K562 (cell line): Measurements from ENCODE around the gene CASP9. TPM values are rescaled to one million over a fixed set of nuclear protein-coding genes. Genes with fewer than 3 reads are reported as not detected.

Experiments used
- ASH1L ChIP-seq: fragments of 450-650 bp; IDR thresholded peaks from 2 replicates; pipeline ENCODE4 v1.6.1; 2018; ENCODE audit warnings: borderline replicate concordance, mild to moderate bottlenecking, low read depth; ENCODE audit not compliant: partially characterized antibody
- CHD2 ChIP-seq: IDR thresholded peaks from 2 replicates; pipeline ENCODE4 v1.6.1; 2011; ENCODE audit warnings: low read depth, low read length
- E2F3 ChIP-seq: fragments of 250-450 bp; sonication (Bioruptor Pico); IDR thresholded peaks from 2 replicates; pipeline ENCODE4 v1.4.0; 2020; ENCODE audit warnings: mild to moderate bottlenecking
- ELF1 ChIP-seq: fragments of 200-800 bp; sonication (Bioruptor generic); IDR thresholded peaks from 2 replicates; pipeline ENCODE4 v1.6.1; 2016; ENCODE audit warnings: missing genetic modification characterization, missing compliant biosample characterization
- HIVEP1 ChIP-seq: fragments of 250-450 bp; sonication (Bioruptor Pico); IDR thresholded peaks from 2 replicates; pipeline ENCODE4 v1.4.0; 2020; ENCODE audit warnings: mild to moderate bottlenecking
- HNRNPL ChIP-seq: fragments of 200-400 bp; formaldehyde crosslinking; IDR thresholded peaks from 2 replicates; pipeline ENCODE4 v1.6.1; 2017; ENCODE audit warnings: low read depth, mild to moderate bottlenecking, low read length
- MBD2 ChIP-seq: sonication (generic); IDR thresholded peaks from 2 replicates; pipeline ENCODE4 v1.6.1; 2016; ENCODE audit warnings: low read depth, borderline replicate concordance
- MEF2D ChIP-seq: conservative IDR thresholded peaks from 2 replicates; pipeline ENCODE4 v1.6.1; 2016; ENCODE audit warnings: low read depth, missing genetic modification characterization, missing compliant biosample characterization
- NONO ChIP-seq, 2 experiments: fragments of 200-400 bp in 1 of 2; fragments of 450-650 bp in 1 of 2; formaldehyde crosslinking in 1 of 2; IDR thresholded peaks; 2 replicates each; pipeline ENCODE4 v1.6.1; 2017; ENCODE audit warnings: low read depth in 2 of 2, mild to moderate bottlenecking in 2 of 2, moderate library complexity in 2 of 2, low read length in 1 of 2
- SAP30 ChIP-seq: fragments of 200-600 bp; sonication (generic); IDR thresholded peaks from 2 replicates; pipeline ENCODE4 v1.6.1; 2012; ENCODE audit warnings: borderline replicate concordance, low read depth, mild to moderate bottlenecking, moderate library complexity, low read length, control low read depth, inconsistent platforms; ENCODE audit not compliant: insufficient read depth, poor library complexity, severe bottlenecking
- SETDB1 ChIP-seq: IDR thresholded peaks from one replicate; pipeline ENCODE4 v1.6.1; 2012; ENCODE audit warnings: low read length, control low read depth, inconsistent platforms
- SIN3A ChIP-seq, 2 experiments: fragments of 150-350 bp in 1 of 2; IDR thresholded peaks; 2 replicates each; pipeline ENCODE4 v1.6.1; 2011 to 2016; ENCODE audit warnings: borderline replicate concordance in 2 of 2, low read depth in 2 of 2, low read length in 2 of 2, mild to moderate bottlenecking in 2 of 2, moderate library complexity in 2 of 2; ENCODE audit not compliant: control insufficient read depth in 1 of 2
- TAF15 ChIP-seq: fragments of 200-400 bp; formaldehyde crosslinking; IDR thresholded peaks from 2 replicates; pipeline ENCODE4 v1.6.1; 2017; ENCODE audit warnings: mild to moderate bottlenecking, low read depth, low read length, moderate library complexity
- XRCC4 ChIP-seq: IDR thresholded peaks from one replicate; pipeline ENCODE4 v1.6.1; 2011; ENCODE audit not compliant: insufficient read depth, insufficient read length; ENCODE audit errors: extremely low read depth
- polyA plus RNA-seq, 8 experiments: library from polyadenylated mRNA; depleted of rRNA in 4 of 8; stranded (reverse) in 5 of 8; unstranded in 3 of 8; fragments of >200 nt; fragmentation: Nextera tagmentation in 2 of 8; fragmentation: Illumina TruSeq in 1 of 8; extraction: Ambion mirVana in 2 of 8; extraction: Trizol in 1 of 8; gene quantifications; 2 replicates each; pipeline versions ENCODE4 v1.2.1 to v1.2.3, GENCODE V29; 2011 to 2014; ENCODE audit warnings: inconsistent platforms in 1 of 8, missing spikeins in 1 of 8
- total RNA-seq, 7 experiments: library from RNA; depleted of rRNA in 6 of 7; stranded (reverse); fragments of >200 nt in 6 of 7; fragmentation: Illumina TruSeq in 2 of 7; extraction: Trizol in 2 of 7; gene quantifications; 2 replicates each; pipeline versions ENCODE4 v1.2.1 to v1.2.3, GENCODE V29; 2011 to 2021; ENCODE audit warnings: low replicate concordance in 1 of 7
- TF ChIP-seq, protein P1 (sequence below): fragments of 450-650 bp; conservative IDR thresholded peaks from 2 replicates; pipeline ENCODE4 v1.6.1; 2016; ENCODE audit warnings: missing genetic modification characterization, low read depth, mild to moderate bottlenecking, missing compliant biosample characterization, moderate library complexity
- TF ChIP-seq, protein P2 (sequence below): fragments of 150-350 bp; IDR thresholded peaks from 2 replicates; pipeline ENCODE4 v1.6.1; 2014; ENCODE audit warnings: low read depth, mild to moderate bottlenecking, low read length, borderline replicate concordance
- TF ChIP-seq, protein P3 (sequence below): IDR thresholded peaks from 2 replicates; pipeline ENCODE4 v1.6.1; 2014; ENCODE audit warnings: antibody characterized with exemption
- TF ChIP-seq, protein P4 (sequence below): IDR thresholded peaks from 2 replicates; pipeline ENCODE4 v1.6.1; 2012; ENCODE audit warnings: low read depth, low read length, improper control_type of control experiment, borderline replicate concordance

CASP9 gene
- total and polyA plus RNA-seq, 9 of the 15 experiments (the other 6 are each of a cell fraction or from before 2014, with no cell fraction given): 10.8 to 54.1 (median 30.7) TPM

DNA sequence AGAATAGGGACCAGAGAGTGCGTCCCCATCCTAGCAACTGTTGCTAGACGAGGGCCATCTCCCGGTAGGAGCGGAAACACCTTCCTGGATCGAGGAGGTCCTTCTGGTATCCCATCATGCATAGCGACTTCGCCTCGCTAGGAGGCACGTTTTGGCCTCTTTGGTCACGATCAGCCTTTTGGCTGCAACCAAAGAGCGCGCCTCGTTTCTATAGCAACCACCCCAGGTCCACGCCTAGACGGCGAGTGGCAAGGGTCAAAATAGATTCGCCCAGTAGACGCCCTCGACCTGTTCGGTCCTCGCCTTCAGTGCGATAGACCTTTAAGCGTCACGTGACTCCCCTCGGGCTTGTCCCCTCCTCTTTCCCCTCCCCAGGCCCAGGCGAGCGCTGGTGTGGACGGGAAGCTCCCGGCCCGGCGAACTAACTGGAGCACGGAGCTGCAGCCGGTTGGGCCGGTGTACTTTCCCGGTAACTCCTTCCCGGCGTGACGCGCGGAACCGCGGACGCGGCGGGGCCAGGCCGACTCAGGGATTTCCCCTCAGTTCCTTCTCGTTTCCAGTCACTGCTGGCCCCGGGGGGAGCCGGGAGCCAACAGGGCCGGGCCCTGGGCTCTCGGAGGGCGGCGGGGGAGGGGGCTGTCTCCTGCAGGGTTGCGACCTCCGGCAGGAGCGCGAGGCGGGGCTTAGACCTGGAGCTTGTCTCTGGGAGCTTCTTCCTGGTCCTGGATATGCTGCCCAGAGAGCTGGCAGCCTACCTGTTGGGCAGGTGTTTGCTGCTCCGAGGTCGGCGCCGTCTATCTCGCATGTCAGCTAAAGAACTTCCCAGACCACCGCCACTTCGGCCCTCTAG lies 2.7 kb upstream of the CASP9 start, which contains the start of gene DNAJC16 (continued):
- peak; percentile 67 for TF ChIP-seq SAP30
- TF ChIP-seq, protein P1, sequence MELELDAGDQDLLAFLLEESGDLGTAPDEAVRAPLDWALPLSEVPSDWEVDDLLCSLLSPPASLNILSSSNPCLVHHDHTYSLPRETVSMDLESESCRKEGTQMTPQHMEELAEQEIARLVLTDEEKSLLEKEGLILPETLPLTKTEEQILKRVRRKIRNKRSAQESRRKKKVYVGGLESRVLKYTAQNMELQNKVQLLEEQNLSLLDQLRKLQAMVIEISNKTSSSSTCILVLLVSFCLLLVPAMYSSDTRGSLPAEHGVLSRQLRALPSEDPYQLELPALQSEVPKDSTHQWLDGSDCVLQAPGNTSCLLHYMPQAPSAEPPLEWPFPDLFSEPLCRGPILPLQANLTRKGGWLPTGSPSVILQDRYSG (tag): no peak
- TF ChIP-seq, protein P2, sequence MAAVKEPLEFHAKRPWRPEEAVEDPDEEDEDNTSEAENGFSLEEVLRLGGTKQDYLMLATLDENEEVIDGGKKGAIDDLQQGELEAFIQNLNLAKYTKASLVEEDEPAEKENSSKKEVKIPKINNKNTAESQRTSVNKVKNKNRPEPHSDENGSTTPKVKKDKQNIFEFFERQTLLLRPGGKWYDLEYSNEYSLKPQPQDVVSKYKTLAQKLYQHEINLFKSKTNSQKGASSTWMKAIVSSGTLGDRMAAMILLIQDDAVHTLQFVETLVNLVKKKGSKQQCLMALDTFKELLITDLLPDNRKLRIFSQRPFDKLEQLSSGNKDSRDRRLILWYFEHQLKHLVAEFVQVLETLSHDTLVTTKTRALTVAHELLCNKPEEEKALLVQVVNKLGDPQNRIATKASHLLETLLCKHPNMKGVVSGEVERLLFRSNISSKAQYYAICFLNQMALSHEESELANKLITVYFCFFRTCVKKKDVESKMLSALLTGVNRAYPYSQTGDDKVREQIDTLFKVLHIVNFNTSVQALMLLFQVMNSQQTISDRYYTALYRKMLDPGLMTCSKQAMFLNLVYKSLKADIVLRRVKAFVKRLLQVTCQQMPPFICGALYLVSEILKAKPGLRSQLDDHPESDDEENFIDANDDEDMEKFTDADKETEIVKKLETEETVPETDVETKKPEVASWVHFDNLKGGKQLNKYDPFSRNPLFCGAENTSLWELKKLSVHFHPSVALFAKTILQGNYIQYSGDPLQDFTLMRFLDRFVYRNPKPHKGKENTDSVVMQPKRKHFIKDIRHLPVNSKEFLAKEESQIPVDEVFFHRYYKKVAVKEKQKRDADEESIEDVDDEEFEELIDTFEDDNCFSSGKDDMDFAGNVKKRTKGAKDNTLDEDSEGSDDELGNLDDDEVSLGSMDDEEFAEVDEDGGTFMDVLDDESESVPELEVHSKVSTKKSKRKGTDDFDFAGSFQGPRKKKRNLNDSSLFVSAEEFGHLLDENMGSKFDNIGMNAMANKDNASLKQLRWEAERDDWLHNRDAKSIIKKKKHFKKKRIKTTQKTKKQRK: no peak
- TF ChIP-seq, protein P3, sequence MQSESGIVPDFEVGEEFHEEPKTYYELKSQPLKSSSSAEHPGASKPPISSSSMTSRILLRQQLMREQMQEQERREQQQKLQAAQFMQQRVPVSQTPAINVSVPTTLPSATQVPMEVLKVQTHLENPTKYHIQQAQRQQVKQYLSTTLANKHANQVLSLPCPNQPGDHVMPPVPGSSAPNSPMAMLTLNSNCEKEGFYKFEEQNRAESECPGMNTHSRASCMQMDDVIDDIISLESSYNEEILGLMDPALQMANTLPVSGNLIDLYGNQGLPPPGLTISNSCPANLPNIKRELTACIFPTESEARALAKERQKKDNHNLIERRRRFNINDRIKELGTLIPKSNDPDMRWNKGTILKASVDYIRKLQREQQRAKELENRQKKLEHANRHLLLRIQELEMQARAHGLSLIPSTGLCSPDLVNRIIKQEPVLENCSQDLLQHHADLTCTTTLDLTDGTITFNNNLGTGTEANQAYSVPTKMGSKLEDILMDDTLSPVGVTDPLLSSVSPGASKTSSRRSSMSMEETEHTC: peak; percentile 97
- TF ChIP-seq SIN3A (IDR thresholded peaks at IDR 0.05; ENCODE audit: borderline replicate concordance in 2 of 2, control insufficient read depth in 1 of 2, low read depth in 2 of 2, low read length in 2 of 2): peak; percentile 67 to 83; a peak in 2 of 4 replicates
- no peak for TF ChIP-seq ASH1L
- TF ChIP-seq MBD2: peak; percentile 34; the same call in 1 of the 2 replicates
- peak; percentile 89 for TF ChIP-seq ELF1 (tag)
- no peak for TF ChIP-seq XRCC4
- TF ChIP-seq HNRNPL: no peak
- 0 out of 2 replicates have a peak, but pooled peaks have one; percentile 31 for TF ChIP-seq E2F3
- TF ChIP-seq, protein P4, sequence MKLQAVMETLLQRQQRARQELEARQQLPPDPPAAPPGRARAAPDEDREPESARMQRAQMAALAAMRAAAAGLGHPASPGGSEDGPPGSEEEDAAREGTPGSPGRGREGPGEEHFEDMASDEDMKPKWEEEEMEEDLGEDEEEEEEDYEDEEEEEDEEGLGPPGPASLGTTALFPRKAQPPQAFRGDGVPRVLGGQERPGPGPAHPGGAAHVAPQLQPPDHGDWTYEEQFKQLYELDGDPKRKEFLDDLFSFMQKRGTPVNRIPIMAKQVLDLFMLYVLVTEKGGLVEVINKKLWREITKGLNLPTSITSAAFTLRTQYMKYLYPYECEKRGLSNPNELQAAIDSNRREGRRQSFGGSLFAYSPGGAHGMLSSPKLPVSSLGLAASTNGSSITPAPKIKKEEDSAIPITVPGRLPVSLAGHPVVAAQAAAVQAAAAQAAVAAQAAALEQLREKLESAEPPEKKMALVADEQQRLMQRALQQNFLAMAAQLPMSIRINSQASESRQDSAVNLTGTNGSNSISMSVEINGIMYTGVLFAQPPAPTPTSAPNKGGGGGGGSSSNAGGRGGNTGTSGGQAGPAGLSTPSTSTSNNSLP: no peak
- peak; percentile 33 to 81; a peak in 2 of 4 replicates for TF ChIP-seq NONO (IDR thresholded peaks at IDR 0.05; ENCODE audit: low read depth in 2 of 2, low read length in 1 of 2)
- peak; percentile 20; the same call in 1 of the 2 replicates for TF ChIP-seq CHD2
- TF ChIP-seq TAF15: no peak
- no peak; the same call in 1 of the 2 replicates for TF ChIP-seq MEF2D (tag)
- TF ChIP-seq SETDB1: no peak
- TF ChIP-seq HIVEP1 (CRISPR knock-in tag): 0 out of 2 replicates have a peak, but pooled peaks have one; percentile 56
